GM19239 (cell line): Measurements from ENCODE around the gene MBD6.
A peak's percentile ranks its signal among the peaks of the same experiment; 100 is the strongest.
"Not testable (repeated sequence)": the region's sequence is repeated elsewhere in the genome, so short reads cannot be mapped to it uniquely, and the experiment has no call there.

ENCODE experiments used
- DNase-seq: peaks from one replicate; pipeline ENCODE4 v3.0.0; 2011; ENCODE audit warnings: low spot score; ENCODE audit not compliant: insufficient read length
- FAIRE-seq: peaks from 2 replicates; lab custom pipeline; 2011; peaks lifted over from hg19 to GRCh38; lab: Jason Lieb, UNC

The MBD6 gene

GRCh38 chr12:57487597-57488401 is 34.8 kb upstream of the MBD6 start, which contains the start of gene MARS1:
Gene MARS1, plus strand, starts transcription at chr12:57488068. Its CDS starts 23 bp downstream, at chr12:57488091.
- DNase-seq (peak; percentile 90), FAIRE-seq (peak; percentile 87)

DNA sequence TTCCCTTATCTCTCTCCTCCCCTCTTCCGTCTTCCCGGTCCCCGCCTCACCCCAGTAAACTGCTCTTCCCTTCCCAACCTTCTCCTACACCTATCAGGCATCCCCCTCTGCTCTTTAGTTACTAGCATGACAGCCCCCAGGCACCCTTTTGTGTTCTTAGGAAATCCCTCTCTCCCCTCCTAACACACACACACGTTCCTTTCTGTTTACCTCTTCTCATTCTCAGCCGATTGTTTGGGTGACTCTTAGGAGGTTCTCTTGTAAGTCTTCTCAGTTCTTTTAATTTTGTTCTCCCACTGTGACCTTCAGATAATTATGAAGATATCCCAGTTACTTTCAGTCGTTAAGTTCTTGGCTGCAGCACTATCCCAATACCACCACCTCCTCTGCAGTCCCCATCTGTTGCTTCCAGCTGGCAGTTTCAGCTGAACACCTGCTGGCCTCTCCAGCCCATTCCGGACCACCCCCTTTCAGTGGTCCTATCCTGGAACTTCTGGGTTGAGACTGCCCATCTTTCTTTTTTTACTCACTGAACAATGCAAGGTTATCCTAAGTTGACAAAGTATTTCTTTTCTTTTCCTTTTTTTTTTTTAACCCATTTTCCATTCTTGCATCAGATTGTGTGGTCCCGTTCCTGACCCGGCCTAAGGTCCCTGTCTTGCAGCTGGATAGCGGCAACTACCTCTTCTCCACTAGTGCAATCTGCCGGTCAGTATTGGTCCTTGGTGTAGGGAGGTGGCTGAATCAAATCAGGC is 34.0 kb upstream of the MBD6 start:
- DNase-seq = no peak
- no peak for FAIRE-seq

DNA sequence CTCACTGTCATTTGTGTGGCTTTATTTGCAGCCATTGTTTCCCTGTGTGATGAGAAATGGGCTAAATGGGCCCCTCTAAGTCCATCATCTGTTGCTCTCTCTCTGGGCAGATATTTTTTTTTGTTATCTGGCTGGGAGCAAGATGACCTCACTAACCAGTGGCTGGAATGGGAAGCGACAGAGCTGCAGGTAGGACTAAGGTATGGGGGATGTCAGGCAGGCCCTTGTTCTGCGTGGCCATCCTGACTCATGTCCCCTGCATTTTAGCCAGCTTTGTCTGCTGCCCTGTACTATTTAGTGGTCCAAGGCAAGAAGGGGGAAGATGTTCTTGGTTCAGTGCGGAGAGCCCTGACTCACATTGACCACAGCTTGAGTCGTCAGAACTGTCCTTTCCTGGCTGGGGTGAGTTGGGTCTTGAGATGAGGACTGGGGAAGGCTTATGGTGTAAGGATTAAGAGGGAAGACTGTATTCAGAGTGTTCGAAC is 33.4 kb upstream of the MBD6 start:
- no peak for FAIRE-seq
- no peak for DNase-seq

DNA sequence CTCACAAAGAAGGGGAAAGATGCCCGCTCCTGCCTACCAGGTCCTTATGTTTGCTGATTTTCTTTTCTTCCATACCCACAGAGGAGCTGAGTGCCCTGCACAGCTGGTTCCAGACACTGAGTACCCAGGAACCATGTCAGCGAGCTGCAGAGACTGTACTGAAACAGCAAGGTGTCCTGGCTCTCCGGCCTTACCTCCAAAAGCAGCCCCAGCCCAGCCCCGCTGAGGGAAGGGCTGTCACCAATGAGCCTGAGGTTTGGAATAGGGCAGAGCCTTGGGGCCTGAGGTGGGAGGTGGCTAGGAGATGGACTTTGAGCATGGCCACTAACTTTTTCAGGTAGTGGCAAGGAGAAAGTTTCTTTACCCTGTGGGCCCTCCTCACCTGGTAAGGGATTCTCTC is 32.5 kb upstream of the MBD6 start:
- FAIRE-seq (no peak), DNase-seq (no peak)

DNA sequence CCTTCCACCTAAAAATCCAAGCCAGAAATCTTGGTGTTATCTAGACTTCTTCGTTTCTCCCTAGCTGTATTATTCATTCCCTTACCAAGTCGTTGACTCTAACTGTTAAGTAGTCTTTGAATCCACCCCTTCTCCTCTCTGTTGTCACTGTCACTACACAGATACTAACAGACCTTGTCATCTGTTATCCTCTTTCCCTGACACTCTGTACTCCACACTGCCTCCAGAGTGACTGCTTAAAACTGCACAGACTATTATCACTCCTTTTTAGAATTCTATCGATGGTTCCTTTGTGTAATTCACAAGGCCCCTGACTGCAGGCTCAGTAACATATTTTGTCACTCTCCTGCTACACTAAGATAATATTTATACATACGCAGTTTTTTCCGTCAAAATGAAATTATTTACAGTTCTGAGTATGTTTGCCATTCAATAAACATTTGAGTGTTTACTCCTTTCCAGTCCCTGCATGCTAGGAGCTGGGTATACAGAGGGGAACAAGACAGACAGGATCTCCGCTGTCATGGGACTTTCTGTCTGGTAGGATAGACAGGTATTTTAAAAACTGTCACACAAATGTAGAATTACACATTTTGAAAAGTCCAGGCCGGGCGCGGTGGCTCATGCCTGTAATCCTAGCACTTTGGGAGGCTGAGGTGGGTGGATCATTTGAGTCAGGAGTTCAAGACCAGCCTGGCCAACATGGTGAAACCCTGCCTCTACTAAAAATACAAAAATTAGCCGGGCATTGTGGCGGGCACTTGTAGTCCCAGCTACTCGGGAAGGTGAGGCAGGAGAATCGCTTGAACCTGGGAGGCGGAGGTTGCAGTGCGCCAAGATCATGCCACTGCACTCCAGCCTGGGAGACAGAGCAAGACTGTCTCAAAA is 31.0 kb upstream of the MBD6 start:
- no peak for DNase-seq
- FAIRE-seq = no peak

GRCh38 chr12:57495051-57495701 is 27.4 kb upstream of the MBD6 start:
- DNase-seq, FAIRE-seq: not testable (repeated sequence)

DNA sequence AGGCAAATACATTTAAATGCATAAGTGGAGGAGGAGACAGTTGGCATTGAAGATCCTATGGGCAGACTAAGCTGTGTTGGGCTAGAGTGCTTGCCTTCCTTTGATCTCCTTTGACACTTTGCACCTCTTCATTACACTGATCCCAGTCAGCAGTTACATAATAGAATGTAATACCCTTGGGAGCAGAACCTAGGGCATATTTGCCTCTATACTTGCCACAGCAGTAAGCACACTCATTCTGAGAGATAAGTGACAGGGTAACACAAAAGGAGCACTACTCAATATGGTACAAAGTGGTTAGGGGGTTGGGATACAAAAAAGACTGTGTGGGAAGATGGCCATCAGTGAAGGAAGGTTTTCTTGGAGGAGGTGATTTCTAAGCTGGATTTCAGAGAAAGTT is 25.8 kb upstream of the MBD6 start:
- DNase-seq (no peak), FAIRE-seq (no peak)

- DNase-seq (no peak), FAIRE-seq (no peak)
These were observed 25.1 kb upstream of the MBD6 start for GRCh38 chr12:57497223-57498131.

DNA sequence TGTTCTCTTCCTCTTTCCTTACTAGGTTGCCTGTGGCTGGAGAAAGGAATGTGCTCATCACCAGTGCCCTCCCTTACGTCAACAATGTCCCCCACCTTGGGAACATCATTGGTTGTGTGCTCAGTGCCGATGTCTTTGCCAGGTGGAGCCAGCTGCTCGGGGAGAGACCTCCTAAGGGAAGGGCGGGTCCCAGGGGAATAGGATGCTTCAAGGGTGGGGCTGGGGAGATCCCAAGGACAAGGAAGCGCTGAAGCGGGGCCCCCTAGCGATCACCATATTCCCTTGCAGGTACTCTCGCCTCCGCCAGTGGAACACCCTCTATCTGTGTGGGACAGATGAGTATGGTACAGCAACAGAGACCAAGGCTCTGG is 24.5 kb upstream of the MBD6 start:
- DNase-seq (no peak), FAIRE-seq (no peak)

GRCh38 chr12:57498571-57498970 is 24.1 kb upstream of the MBD6 start:
- no peak for FAIRE-seq

GRCh38 chr12:57500213-57500612 is 22.4 kb upstream of the MBD6 start:
- DNase-seq (no peak), FAIRE-seq (no peak)

More at GRCh38 chr12:57498571-57498970, 24.1 kb upstream of the MBD6 start:
- no peak for DNase-seq

GRCh38 chr12:57502311-57502969 is 20.2 kb upstream of the MBD6 start:
- DNase-seq, FAIRE-seq: not testable (repeated sequence)

GRCh38 chr12:57506541-57506940 is 16.1 kb upstream of the MBD6 start:
- DNase-seq, FAIRE-seq: not testable (repeated sequence)

GRCh38 chr12:57507796-57508195 is 14.8 kb upstream of the MBD6 start:
- not testable (repeated sequence) for FAIRE-seq, DNase-seq

GRCh38 chr12:57511161-57511560 is 11.5 kb upstream of the MBD6 start:
- FAIRE-seq (no peak), DNase-seq (no peak)

DNA sequence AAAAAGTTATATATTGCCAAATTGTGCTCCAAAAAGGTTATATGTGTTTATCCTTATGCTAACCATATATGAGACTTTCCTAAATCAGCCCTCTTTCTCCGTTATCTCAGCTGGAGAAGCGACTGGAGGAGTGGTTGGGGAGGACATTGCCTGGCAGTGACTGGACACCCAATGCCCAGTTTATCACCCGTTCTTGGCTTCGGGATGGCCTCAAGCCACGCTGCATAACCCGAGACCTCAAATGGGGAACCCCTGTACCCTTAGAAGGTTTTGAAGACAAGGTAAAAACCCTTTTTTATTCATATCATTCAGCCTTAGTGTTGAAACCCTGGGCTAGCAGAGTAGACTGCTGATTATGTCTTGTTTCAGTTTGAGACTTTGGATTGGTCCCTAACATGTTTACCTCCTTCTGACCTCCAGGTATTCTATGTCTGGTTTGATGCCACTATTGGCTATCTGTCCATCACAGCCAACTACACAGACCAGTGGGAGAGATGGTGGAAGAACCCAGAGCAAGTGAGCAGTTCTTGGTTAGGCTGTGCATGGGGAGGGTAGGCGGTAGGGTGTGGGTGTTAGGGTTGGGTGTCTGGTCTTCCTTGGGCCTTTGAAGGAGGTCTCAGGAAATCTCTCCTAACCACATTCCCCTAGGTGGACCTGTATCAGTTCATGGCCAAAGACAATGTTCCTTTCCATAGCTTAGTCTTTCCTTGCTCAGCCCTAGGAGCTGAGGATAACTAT is 10.9 kb upstream of the MBD6 start:
- DNase-seq (no peak), FAIRE-seq (no peak)

DNA sequence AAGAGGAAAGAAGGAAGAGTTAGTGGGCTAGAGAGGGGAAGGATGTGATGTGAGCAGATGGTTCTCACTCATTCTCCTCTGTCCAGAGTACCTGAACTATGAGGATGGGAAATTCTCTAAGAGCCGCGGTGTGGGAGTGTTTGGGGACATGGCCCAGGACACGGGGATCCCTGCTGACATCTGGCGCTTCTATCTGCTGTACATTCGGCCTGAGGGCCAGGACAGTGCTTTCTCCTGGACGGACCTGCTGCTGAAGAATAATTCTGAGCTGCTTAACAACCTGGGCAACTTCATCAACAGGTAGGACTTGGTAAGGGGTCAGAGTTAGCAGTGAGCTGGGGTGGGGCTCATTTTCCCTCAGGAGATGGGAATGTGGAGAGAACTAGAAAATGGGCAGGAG is 10.0 kb upstream of the MBD6 start:
- DNase-seq (no peak), FAIRE-seq (no peak)

DNA sequence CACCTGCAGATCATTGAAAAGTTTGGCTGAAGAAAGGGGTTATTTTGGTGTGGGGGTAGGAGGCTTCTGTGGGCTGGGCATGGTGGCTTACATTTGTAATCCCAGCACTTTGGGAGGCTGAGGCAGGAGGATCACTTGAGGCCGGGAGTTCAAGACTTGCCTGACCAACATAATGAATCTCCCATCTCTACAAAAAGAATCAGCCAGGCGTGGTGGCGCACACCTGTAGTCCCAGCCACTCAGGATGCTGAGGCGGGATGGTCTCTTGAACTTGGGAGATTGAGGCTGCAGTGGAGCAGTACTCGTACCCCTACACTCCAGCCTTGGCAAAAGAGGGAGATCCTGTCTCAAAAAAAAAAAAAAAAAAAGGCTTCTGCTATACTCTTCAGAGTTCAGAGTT is 9.4 kb upstream of the MBD6 start:
- no peak for FAIRE-seq

More for the DNA sequence above, 9.4 kb upstream of the MBD6 start:
- no peak for DNase-seq
